Ectodermal cell (in vitro differentiated cells): ENCODE data around the gene MYMX.

Experiments used
- H3K27ac ChIP-seq: 2 replicates; pipeline ENCODE4 v1.7.0; 2013; ENCODE audit warnings: mild to moderate bottlenecking, low read depth, low read length; ENCODE audit not compliant: insufficient read depth, poor library complexity, severe bottlenecking
- H3K27me3 ChIP-seq: 2 replicates; pipeline ENCODE4 v1.7.0; 2013; ENCODE audit warnings: mild to moderate bottlenecking, low read length; ENCODE audit not compliant: insufficient read depth, control insufficient read depth, poor library complexity, severe bottlenecking
- H3K36me3 ChIP-seq: one replicate; pipeline ENCODE4 v1.7.0; 2013; ENCODE audit warnings: low read length; ENCODE audit not compliant: control insufficient read depth, insufficient read depth
- H3K4me1 ChIP-seq: one replicate; pipeline ENCODE4 v1.7.0; 2013; ENCODE audit warnings: low read length; ENCODE audit not compliant: control insufficient read depth, insufficient read depth
- H3K4me3 ChIP-seq: 2 replicates; pipeline ENCODE4 v1.7.0; 2013; ENCODE audit warnings: low read depth, low read length, control low read depth; ENCODE audit not compliant: insufficient read depth
- H3K9me3 ChIP-seq: 2 replicates; pipeline ENCODE4 v1.7.0; 2013; ENCODE audit warnings: mild to moderate bottlenecking, low read length, moderate library complexity; ENCODE audit not compliant: control insufficient read depth
- WGBS, 2 experiments: methylation state at CpG; one replicate each; pipeline ENCODE4 v1.1.7; 2013; ENCODE audit warnings: missing lambda C conversion rate in 2 of 2; 5-methylcytosine and 5-hydroxymethylcytosine counted together

The MYMX gene

GRCh38 chr6:44250067-44250717 is 33.5 kb downstream of the MYMX start:
- H3K4me3 ChIP-seq = no peak overlapping the region
- H3K27me3 ChIP-seq = no peaks in the 10 kb centered on the region
- peaks cover 13% of the 10 kb centered on the region for H3K4me1 ChIP-seq
- 95 to 96% methylated on average over 5 to 6 of the region's 6 CpGs for WGBS, 2 experiments
- no peaks in the 10 kb centered on the region for H3K9me3 ChIP-seq
- peaks cover 52% of the 10 kb centered on the region for H3K36me3 ChIP-seq
- no peak overlapping the region for H3K27ac ChIP-seq

DNA sequence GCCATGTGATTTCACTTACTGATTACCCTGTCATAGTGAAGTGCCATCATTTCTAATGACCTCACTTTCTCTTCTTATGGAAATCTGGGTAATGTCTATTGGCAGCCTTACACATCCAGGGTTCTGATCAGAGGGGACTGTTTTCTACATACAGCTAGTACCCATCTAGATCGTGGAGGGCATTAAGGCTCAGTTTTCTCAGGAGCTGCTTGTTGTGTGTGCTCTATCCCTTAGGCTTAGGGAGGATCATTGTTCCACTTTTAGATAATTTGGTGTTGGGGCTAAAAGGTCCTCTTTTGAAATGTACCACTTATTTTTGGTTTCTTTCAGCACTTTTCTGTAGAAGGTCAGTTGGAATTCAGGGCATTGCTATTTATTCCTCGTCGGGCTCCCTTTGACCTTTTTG is 34.0 kb downstream of the MYMX start:
- WGBS, 2 experiments = 94 to 98% methylated on average over 3 of the region's 3 CpGs
- Histone ChIP-seq H3K9me3 (no peaks in the 10 kb centered on the region), H3K36me3 (peaks cover 52% of the 10 kb centered on the region), H3K4me1 (peaks cover 7% of the 10 kb centered on the region), H3K27me3 (no peaks in the 10 kb centered on the region), H3K27ac (no peak overlapping the region), H3K4me3 (no peak overlapping the region)

DNA sequence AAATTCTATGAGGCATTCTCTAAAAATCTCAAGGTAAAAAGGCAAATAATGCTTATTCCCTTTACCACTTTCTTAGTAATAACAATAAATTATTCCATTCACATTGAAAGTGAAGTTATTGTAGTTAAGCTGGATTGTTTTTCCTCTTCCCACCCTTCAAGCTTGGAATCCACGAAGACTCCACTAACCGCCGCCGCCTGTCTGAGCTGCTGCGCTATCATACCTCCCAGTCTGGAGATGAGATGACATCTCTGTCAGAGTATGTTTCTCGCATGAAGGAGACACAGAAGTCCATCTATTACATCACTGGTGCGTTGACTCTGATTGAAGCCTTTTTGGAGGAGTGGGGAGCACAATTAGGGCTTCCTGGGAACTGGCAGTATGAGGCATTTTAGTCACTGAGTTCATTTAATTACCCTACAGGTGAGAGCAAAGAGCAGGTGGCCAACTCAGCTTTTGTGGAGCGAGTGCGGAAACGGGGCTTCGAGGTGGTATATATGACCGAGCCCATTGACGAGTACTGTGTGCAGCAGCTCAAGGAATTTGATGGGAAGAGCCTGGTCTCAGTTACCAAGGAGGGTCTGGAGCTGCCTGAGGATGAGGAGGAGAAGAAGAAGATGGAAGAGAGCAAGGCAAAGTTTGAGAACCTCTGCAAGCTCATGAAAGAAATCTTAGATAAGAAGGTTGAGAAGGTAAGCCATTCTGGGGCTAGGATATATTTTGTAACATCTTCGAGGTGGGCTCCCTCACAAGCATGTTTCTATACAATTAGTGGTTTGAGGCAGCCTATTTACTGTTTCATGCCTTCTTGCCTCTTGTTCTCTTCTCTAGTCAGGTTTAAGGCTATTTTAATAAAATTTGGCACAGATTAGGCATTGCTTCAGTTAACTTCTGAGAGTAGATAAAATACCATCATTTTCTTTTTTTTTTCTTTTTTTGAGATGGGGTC is 35.1 kb downstream of the MYMX start:
- Histone ChIP-seq H3K9me3 (no peaks in the 10 kb centered on the region), H3K27me3 (no peaks in the 10 kb centered on the region), H3K4me3 (no peak overlapping the region), H3K27ac (no peak overlapping the region), H3K36me3 (peaks cover 52% of the 10 kb centered on the region), H3K4me1 (peaks cover 5% of the 10 kb centered on the region)
- WGBS, 2 experiments = 96 to 97% methylated on average over 14 of the region's 14 CpGs

- Histone ChIP-seq H3K9me3 (no peaks in the 10 kb centered on the region), H3K27me3 (no peaks in the 10 kb centered on the region), H3K36me3 (peaks cover 52% of the 10 kb centered on the region), H3K27ac (no peak overlapping the region), H3K4me3 (no peak overlapping the region), H3K4me1 (peaks cover 12% of the 10 kb centered on the region)
- 87 to 88% methylated on average over 10 of the region's 10 CpGs for WGBS, 2 experiments
Measured at GRCh38 chr6:44253307-44254101, 36.8 kb downstream of the MYMX start.

- H3K27ac ChIP-seq = no peak overlapping the region
Measured at GRCh38 chr6:44254191-44255104, 37.7 kb downstream of the MYMX start.

GRCh38 chr6:44255105-44255808 is 38.5 kb downstream of the MYMX start:
- H3K27me3 ChIP-seq = no peaks in the 10 kb centered on the region
- peaks cover 38% of the 10 kb centered on the region for H3K36me3 ChIP-seq
- H3K4me1 ChIP-seq = peaks cover 7% of the 10 kb centered on the region
- H3K9me3 ChIP-seq = no peaks in the 10 kb centered on the region
- WGBS, 2 experiments = 89 to 91% methylated on average over 16 of the region's 16 CpGs
- peak overlapping the region; percentile 48 for H3K27ac ChIP-seq
- no peak overlapping the region for H3K4me3 ChIP-seq

More at GRCh38 chr6:44254191-44255104, 37.7 kb downstream of the MYMX start:
- H3K9me3 ChIP-seq = no peaks in the 10 kb centered on the region
- H3K27me3 ChIP-seq = no peaks in the 10 kb centered on the region
- peaks cover 46% of the 10 kb centered on the region for H3K36me3 ChIP-seq
- no peak overlapping the region for H3K4me3 ChIP-seq
- H3K4me1 ChIP-seq = peaks cover 7% of the 10 kb centered on the region
- 91 to 92% methylated on average over 12 of the region's 12 CpGs for WGBS, 2 experiments

DNA sequence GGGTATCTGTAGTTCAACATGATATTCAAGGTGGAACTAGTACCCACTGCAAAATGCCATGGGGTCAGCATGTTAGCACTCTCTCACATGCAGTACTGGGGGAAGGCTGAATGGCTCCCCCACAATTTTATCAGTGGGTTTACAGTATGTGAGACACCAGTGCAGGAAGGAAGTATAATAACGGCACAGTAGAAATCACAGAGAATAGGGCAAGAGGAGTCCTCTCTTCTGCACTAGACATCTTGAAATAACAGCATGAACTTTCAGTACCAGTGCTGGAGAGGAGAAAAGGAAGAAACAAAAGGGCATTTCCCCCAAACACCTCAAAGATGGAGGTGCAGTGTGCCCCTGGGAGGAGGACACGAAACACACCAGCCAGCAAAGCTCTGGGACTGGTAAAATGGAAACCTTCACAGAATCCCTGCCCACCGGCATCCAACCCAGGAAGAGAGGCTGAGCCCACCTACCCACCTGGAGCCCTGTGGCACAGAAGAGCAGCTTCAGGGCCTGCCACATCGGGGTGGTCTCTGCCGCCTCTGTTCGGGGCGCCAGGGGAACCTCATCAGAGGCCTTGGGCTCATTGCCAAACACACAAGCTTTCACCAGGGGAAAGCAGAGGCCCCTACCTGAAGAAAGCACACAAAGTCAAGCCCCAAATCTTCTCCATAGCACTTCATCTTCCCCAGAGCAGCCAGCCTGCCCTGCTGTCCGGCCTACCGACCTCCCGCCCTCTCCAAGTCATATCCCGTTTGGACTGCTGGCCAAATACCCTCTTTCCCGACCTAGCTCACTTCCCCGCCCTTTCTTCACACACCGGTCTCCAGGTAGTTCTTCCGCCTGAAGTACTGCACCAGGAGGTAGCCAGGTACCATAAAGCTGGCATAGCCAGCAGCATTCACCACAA is 39.4 kb downstream of the MYMX start:
- 34 to 35% methylated on average over 15 of the region's 15 CpGs for WGBS, 2 experiments
- no peaks in the 10 kb centered on the region for H3K27me3 ChIP-seq
- H3K27ac ChIP-seq = peak overlapping the region; percentile 95
- H3K4me3 ChIP-seq = peak overlapping the region; percentile 85
- H3K4me1 ChIP-seq = peaks cover 7% of the 10 kb centered on the region
- H3K36me3 ChIP-seq = peaks cover 29% of the 10 kb centered on the region
- H3K9me3 ChIP-seq = no peaks in the 10 kb centered on the region

GRCh38 chr6:44256775-44257024 is 40.0 kb downstream of the MYMX start:
- Histone ChIP-seq H3K9me3 (no peaks in the 10 kb centered on the region), H3K27ac (peak overlapping the region; percentile 95)
- WGBS, 2 experiments = 2 to 3% methylated on average over 12 of the region's 12 CpGs

More at GRCh38 chr6:44256775-44257024, 40.0 kb downstream of the MYMX start:
- peaks cover 24% of the 10 kb centered on the region for H3K36me3 ChIP-seq
- peak overlapping the region; percentile 85 for H3K4me3 ChIP-seq
- no peaks in the 10 kb centered on the region for H3K27me3 ChIP-seq
- H3K4me1 ChIP-seq = peaks cover 7% of the 10 kb centered on the region
